WTC11 (cell line): ENCODE measurements around the gene PTPRN2. TPM values are rescaled to one million over a fixed set of nuclear protein-coding genes. Genes with fewer than 3 reads are reported as not detected.

Experiments used
- ATAC-seq: fragments of 200-7000 bp; cut with Tn5 transposase; 2 replicates; pipeline ENCODE4 v1.10.0; 2021; ENCODE audit warnings: mild to moderate bottlenecking, moderate library complexity
- CTCF ChIA-PET: fragments of 300-600 bp; sonication (Branson Sonifier 250); formaldehyde crosslinking; loops from one replicate; lab custom pipeline; 2021; ENCODE audit warnings: antibody characterized with exemption; lab: Charles Lee
- POLR2A ChIA-PET: fragments of 350-600 bp; sonication (Branson Sonifier 250); formaldehyde crosslinking; loops from one replicate; lab custom pipeline; 2021; ENCODE audit warnings: antibody characterized with exemption; lab: Charles Lee
- DNase-seq: peaks from one replicate; pipeline ENCODE4 v3.0.0; 2021; ENCODE audit warnings: low spot score
- H3K27ac Mint-ChIP-seq: 2 replicates; pipeline ENCODE4 v1.8.0; 2021; ENCODE audit warnings: mixed read lengths
- H3K27me3 Mint-ChIP-seq: 2 replicates; pipeline ENCODE4 v1.8.0; 2021; ENCODE audit warnings: low read depth, mild to moderate bottlenecking, moderate library complexity, mixed read lengths
- H3K36me3 Mint-ChIP-seq: 2 replicates; pipeline ENCODE4 v1.8.0; 2021; ENCODE audit warnings: mixed read lengths
- H3K4me1 Mint-ChIP-seq: 2 replicates; pipeline ENCODE4 v1.8.0; 2022; ENCODE audit warnings: mixed read lengths
- H3K4me3 Mint-ChIP-seq: 2 replicates; pipeline ENCODE4 v1.8.0; 2021; ENCODE audit warnings: mild to moderate bottlenecking, moderate library complexity, mixed read lengths
- H3K9me3 Mint-ChIP-seq: 2 replicates; pipeline ENCODE4 v1.8.0; 2021; ENCODE audit warnings: mixed read lengths
- ELF4 ChIP-seq: sonication (generic); formaldehyde crosslinking; IDR thresholded peaks from 2 replicates; pipeline ENCODE4 v1.8.1; 2022; ENCODE audit warnings: low read depth, mild to moderate bottlenecking, moderate library complexity, missing genetic modification reagents
- FOXK1 ChIP-seq: sonication (generic); formaldehyde crosslinking; IDR thresholded peaks from 2 replicates; pipeline ENCODE4 v1.8.0; 2022; ENCODE audit warnings: mild to moderate bottlenecking, moderate library complexity, missing genetic modification reagents
- FOXP1 ChIP-seq: sonication (generic); formaldehyde crosslinking; IDR thresholded peaks from 2 replicates; pipeline ENCODE4 v1.8.0; 2022; ENCODE audit warnings: missing genetic modification reagents, mild to moderate bottlenecking, moderate library complexity, borderline replicate concordance
- GRHL2 ChIP-seq: fragments of 250-450 bp; sonication (Bioruptor Pico); IDR thresholded peaks from 2 replicates; pipeline ENCODE4 v1.8.0; 2022; ENCODE audit warnings: mild to moderate bottlenecking, moderate library complexity; ENCODE audit not compliant: insufficient replicate concordance, severe bottlenecking
- HMGA2 ChIP-seq: fragments of 250-450 bp; sonication (Bioruptor Pico); IDR thresholded peaks from 2 replicates; pipeline ENCODE4 v1.4.0; 2021; ENCODE audit warnings: mild to moderate bottlenecking, moderate library complexity
- JAZF1 ChIP-seq: fragments of 250-450 bp; sonication (Bioruptor Pico); IDR thresholded peaks from 2 replicates; pipeline ENCODE4 v1.9.0; 2021; ENCODE audit warnings: moderate library complexity, mild to moderate bottlenecking, inconsistent platforms
- KAT7 ChIP-seq: sonication (generic); formaldehyde crosslinking; IDR thresholded peaks from 2 replicates; pipeline ENCODE4 v1.8.1; 2023; ENCODE audit warnings: missing genetic modification reagents, mild to moderate bottlenecking, borderline replicate concordance
- NFYB ChIP-seq: sonication (generic); formaldehyde crosslinking; conservative IDR thresholded peaks from 2 replicates; pipeline ENCODE4 v1.8.0; 2022; ENCODE audit warnings: low read depth, missing genetic modification reagents
- PRDM15 ChIP-seq: sonication (generic); formaldehyde crosslinking; IDR thresholded peaks from 2 replicates; pipeline ENCODE4 v1.8.0; 2022; ENCODE audit warnings: missing genetic modification reagents
- TEAD4 ChIP-seq: sonication (generic); formaldehyde crosslinking; IDR thresholded peaks from 2 replicates; pipeline ENCODE4 v1.8.0; 2022; ENCODE audit warnings: mild to moderate bottlenecking, missing genetic modification reagents
- ZNF263 ChIP-seq: sonication (generic); formaldehyde crosslinking; IDR thresholded peaks from 2 replicates; pipeline ENCODE4 v1.8.1; 2022; ENCODE audit warnings: low read depth, mild to moderate bottlenecking, moderate library complexity, missing genetic modification reagents
- ZNF281 ChIP-seq: sonication (generic); formaldehyde crosslinking; IDR thresholded peaks from 2 replicates; pipeline ENCODE4 v1.8.0; 2023; ENCODE audit warnings: mild to moderate bottlenecking, missing genetic modification reagents
- ZNF416 ChIP-seq: fragments of 250-450 bp; sonication (Bioruptor Pico); IDR thresholded peaks from 2 replicates; pipeline ENCODE4 v1.9.0; 2021; ENCODE audit warnings: mild to moderate bottlenecking, inconsistent platforms
- ZNF532 ChIP-seq: fragments of 250-450 bp; sonication (Bioruptor Pico); IDR thresholded peaks from 2 replicates; pipeline ENCODE4 v1.9.0; 2021; ENCODE audit warnings: mild to moderate bottlenecking, borderline replicate concordance
- total RNA-seq: library from RNA; stranded (reverse); gene quantifications from 3 replicates; pipeline ENCODE4 v1.2.3, GENCODE V29; 2021
- TF ChIP-seq, protein P1 (sequence below): sonication (generic); formaldehyde crosslinking; IDR thresholded peaks from 2 replicates; pipeline ENCODE4 v1.8.1; 2022; ENCODE audit warnings: low read depth, mild to moderate bottlenecking, moderate library complexity, missing genetic modification reagents, borderline replicate concordance
- TF ChIP-seq, protein P2 (sequence below): fragments of 200-600 bp; IDR thresholded peaks from 2 replicates; pipeline ENCODE4 v1.8.0; 2022; ENCODE audit warnings: antibody characterized with exemption
- TF ChIP-seq, protein P3 (sequence below): sonication (generic); formaldehyde crosslinking; IDR thresholded peaks from 2 replicates; pipeline ENCODE4 v1.8.0; 2022; ENCODE audit warnings: mild to moderate bottlenecking, missing genetic modification reagents
- TF ChIP-seq, protein P4 (sequence below): fragments of 250-450 bp; sonication (Bioruptor Pico); IDR thresholded peaks from 2 replicates; pipeline ENCODE4 v2.1.2; 2022; ENCODE audit warnings: mild to moderate bottlenecking, moderate library complexity

Gene PTPRN2
- total RNA-seq, 1 experiment from 2014 or later = 4.7 TPM

GRCh38 chr7:158315881-158316280 lies 271.7 kb downstream of the PTPRN2 start (continued):
- TF ChIP-seq ELF4 (CRISPR knock-in tag) = no peak
- no peak for TF ChIP-seq NFYB (CRISPR knock-in tag)
- TF ChIP-seq HMGA2 (CRISPR knock-in tag) = no peak
- TF ChIP-seq FOXP1 (CRISPR knock-in tag) = no peak
- no peak for TF ChIP-seq JAZF1 (CRISPR knock-in tag)
- no peak for TF ChIP-seq ZNF532 (CRISPR knock-in tag)

DNA sequence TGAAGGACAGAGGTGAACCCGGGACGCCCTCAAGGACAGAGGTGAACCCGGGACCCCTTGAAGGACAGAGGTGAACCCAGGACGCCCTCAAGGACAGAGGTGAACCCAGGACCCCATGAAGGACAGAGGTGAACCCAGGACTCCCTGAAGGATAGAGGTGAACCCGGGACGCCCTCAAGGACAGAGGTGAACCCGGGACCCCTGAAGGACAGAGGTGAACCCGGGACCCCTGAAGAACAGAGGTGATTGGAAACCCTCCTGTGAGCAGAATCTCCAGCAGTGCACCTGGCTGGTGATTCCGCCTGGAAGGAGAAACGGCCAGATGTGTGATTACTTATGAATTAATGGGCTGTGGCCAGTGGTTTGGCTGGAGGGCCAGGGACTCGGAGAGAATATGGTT lies 272.3 kb downstream of the PTPRN2 start:
- Mint-ChIP-seq H3K9me3 (peaks cover 28% of the 10 kb centered on the region), H3K27ac (no peak overlapping the region), H3K36me3 (peaks cover 47% of the 10 kb centered on the region), H3K4me3 (no peak overlapping the region), H3K27me3 (peaks cover 8% of the 10 kb centered on the region), H3K4me1 (peaks cover 18% of the 10 kb centered on the region)
- no peak for DNase-seq
- ChIA-PET POLR2A (no interaction called here), CTCF (no interaction called here)
- ATAC-seq = no peak
- TF ChIP-seq HMGA2 (CRISPR knock-in tag) = no peak
- TF ChIP-seq TEAD4 (CRISPR knock-in tag) = no peak
- TF ChIP-seq, protein P1, sequence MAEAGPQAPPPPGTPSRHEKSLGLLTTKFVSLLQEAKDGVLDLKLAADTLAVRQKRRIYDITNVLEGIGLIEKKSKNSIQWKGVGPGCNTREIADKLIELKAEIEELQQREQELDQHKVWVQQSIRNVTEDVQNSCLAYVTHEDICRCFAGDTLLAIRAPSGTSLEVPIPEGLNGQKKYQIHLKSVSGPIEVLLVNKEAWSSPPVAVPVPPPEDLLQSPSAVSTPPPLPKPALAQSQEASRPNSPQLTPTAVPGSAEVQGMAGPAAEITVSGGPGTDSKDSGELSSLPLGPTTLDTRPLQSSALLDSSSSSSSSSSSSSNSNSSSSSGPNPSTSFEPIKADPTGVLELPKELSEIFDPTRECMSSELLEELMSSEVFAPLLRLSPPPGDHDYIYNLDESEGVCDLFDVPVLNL (CRISPR knock-in tag) = no peak
- no peak for TF ChIP-seq JAZF1 (CRISPR knock-in tag)
- TF ChIP-seq KAT7 (CRISPR knock-in tag) = no peak
- no peak for TF ChIP-seq PRDM15 (CRISPR knock-in tag)
- TF ChIP-seq ZNF281 (CRISPR knock-in tag) = no peak
- TF ChIP-seq, protein P2, sequence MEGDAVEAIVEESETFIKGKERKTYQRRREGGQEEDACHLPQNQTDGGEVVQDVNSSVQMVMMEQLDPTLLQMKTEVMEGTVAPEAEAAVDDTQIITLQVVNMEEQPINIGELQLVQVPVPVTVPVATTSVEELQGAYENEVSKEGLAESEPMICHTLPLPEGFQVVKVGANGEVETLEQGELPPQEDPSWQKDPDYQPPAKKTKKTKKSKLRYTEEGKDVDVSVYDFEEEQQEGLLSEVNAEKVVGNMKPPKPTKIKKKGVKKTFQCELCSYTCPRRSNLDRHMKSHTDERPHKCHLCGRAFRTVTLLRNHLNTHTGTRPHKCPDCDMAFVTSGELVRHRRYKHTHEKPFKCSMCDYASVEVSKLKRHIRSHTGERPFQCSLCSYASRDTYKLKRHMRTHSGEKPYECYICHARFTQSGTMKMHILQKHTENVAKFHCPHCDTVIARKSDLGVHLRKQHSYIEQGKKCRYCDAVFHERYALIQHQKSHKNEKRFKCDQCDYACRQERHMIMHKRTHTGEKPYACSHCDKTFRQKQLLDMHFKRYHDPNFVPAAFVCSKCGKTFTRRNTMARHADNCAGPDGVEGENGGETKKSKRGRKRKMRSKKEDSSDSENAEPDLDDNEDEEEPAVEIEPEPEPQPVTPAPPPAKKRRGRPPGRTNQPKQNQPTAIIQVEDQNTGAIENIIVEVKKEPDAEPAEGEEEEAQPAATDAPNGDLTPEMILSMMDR = no peak
- TF ChIP-seq ZNF263 (CRISPR knock-in tag) = no peak
- TF ChIP-seq GRHL2 (CRISPR knock-in tag) = no peak
- TF ChIP-seq, protein P3, sequence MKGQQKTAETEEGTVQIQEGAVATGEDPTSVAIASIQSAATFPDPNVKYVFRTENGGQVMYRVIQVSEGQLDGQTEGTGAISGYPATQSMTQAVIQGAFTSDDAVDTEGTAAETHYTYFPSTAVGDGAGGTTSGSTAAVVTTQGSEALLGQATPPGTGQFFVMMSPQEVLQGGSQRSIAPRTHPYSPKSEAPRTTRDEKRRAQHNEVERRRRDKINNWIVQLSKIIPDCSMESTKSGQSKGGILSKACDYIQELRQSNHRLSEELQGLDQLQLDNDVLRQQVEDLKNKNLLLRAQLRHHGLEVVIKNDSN = no peak
- TF ChIP-seq ZNF416 = no peak
- TF ChIP-seq, protein P4, sequence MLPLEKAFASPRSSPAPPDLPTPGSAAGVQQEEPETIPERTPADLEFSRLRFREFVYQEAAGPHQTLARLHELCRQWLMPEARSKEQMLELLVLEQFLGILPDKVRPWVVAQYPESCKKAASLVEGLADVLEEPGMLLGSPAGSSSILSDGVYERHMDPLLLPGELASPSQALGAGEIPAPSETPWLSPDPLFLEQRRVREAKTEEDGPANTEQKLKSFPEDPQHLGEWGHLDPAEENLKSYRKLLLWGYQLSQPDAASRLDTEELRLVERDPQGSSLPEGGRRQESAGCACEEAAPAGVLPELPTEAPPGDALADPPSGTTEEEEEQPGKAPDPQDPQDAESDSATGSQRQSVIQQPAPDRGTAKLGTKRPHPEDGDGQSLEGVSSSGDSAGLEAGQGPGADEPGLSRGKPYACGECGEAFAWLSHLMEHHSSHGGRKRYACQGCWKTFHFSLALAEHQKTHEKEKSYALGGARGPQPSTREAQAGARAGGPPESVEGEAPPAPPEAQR (CRISPR knock-in tag) = no peak
- TF ChIP-seq FOXK1 (CRISPR knock-in tag) = no peak
